Lung (tissue), 12 donors: ENCODE measurements around the gene RASL12. TPM values are rescaled to one million over a fixed set of nuclear protein-coding genes. Genes with fewer than 3 reads are reported as not detected.

Source experiments
- ATAC-seq: fragments of 200-7000 bp; cut with Tn5 transposase; one replicate; pipeline ENCODE4 v1.9.1; 2020; ENCODE audit warnings: moderate number of reproducible peaks; ENCODE audit not compliant: insufficient read depth, low FRiP score
- DNase-seq, 3 donors: peaks; one replicate each; pipeline ENCODE4 v3.0.0-alpha.2; 2013 to 2017
- H3K27ac ChIP-seq, 2 donors: one replicate each; pipeline ENCODE4 v1.5.1; 2013; ENCODE audit warnings: mild to moderate bottlenecking in 2 of 2, moderate library complexity in 2 of 2, control low read depth in 1 of 2, inconsistent platforms in 1 of 2, low read depth in 1 of 2, low read length in 1 of 2
- H3K27me3 ChIP-seq, 3 donors: one replicate each; pipeline ENCODE4 v1.5.1; 2013; ENCODE audit warnings: low read length in 2 of 3; ENCODE audit not compliant: control insufficient read depth in 3 of 3, insufficient read depth in 3 of 3
- H3K36me3 ChIP-seq, 4 donors: one replicate each; pipeline ENCODE4 v1.5.1; 2013; ENCODE audit warnings: low read length in 4 of 4, mild to moderate bottlenecking in 1 of 4, moderate library complexity in 1 of 4; ENCODE audit not compliant: control insufficient read depth in 4 of 4, insufficient read depth in 4 of 4
- H3K4me1 ChIP-seq, 5 donors: one replicate each; pipeline ENCODE4 v1.5.1; 2013; ENCODE audit warnings: low read length in 5 of 5, mild to moderate bottlenecking in 2 of 5, moderate library complexity in 1 of 5; ENCODE audit not compliant: control insufficient read depth in 5 of 5, insufficient read depth in 5 of 5
- H3K4me3 ChIP-seq: one replicate; pipeline ENCODE4 v1.5.1; 2013; ENCODE audit warnings: mild to moderate bottlenecking, control low read depth, moderate library complexity
- H3K9ac ChIP-seq, 2 donors: one replicate each; pipeline ENCODE4 v1.5.1; 2013; ENCODE audit warnings: low read length in 2 of 2, control low read depth in 1 of 2; ENCODE audit not compliant: insufficient read depth in 1 of 2
- H3K9me3 ChIP-seq, 4 donors: one replicate each; pipeline ENCODE4 v1.5.1; 2013; ENCODE audit warnings: low read length in 3 of 4, mild to moderate bottlenecking in 1 of 4, moderate library complexity in 1 of 4; ENCODE audit not compliant: control insufficient read depth in 4 of 4, insufficient read depth in 3 of 4
- WGBS, 2 donors: extraction: QIAGEN DNeasy Blood & Tissue Kit; methylation state at CpG; one replicate each; pipeline ENCODE4 v1.1.7; 2013; 5-methylcytosine and 5-hydroxymethylcytosine counted together
- polyA plus RNA-seq, 2 donors: library from polyadenylated mRNA; stranded (reverse); fragments of 200-250 nt; gene quantifications; one replicate each; pipeline ENCODE4 v1.2.1, GENCODE V29; 2013
- total RNA-seq, 2 donors: library from RNA; depleted of rRNA in 1 of 2; stranded (reverse); fragments of >200 nt in 1 of 2; gene quantifications; one replicate each; pipeline ENCODE4 v1.2.1, GENCODE V29; 2014 to 2021
- TF ChIP-seq, protein P1 (sequence below): IDR thresholded peaks from 2 replicates; pipeline ENCODE4 v1.5.1; 2012; ENCODE audit warnings: mild to moderate bottlenecking; ENCODE audit errors: control extremely low read depth, extremely low read depth
- donor health status: control.
- donor health status: control.
- donor health status: Bipolar disorder and iron deficiency.
- donor health status: healthy.
- donor health status: DM: yes; HTN: yes; CAD: no.

Gene RASL12
- total and polyA plus RNA-seq, 4 donors, result 13.8 to 75.7 (median 23.2) TPM

DNA sequence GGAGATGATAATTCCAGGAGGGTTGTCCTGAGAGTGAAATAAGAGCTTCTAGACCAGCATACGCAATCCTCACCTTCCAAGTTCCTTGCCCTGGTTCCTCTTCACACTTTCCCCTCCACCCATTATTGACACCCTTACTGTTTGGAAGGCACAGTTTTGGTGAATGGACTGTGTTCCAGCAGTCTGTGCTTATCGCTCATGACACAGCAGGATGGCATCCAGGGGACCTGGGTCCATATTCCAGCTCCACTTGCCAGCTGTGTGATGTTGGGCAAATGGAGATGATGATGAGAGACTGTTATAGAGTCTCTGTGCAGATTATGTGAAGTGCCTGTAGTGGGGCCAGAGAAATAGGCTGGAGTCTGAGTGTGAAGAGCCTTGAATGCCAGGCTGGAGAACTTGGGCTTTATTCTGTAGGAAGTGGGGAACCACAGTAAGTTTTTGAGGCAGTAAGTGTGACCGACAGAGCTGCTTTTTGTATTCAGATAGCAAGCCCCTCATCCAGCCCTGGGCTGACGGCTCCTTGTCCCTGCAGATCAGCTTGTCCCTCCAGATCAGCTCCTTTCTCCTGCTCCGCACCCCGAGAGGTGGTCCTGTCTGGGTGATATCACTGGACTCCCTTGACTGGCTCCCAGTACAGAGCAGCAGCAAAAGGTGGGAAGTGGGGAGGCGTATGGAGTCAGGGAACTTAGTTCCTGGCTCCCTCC, 16.9 kb upstream of the RASL12 start:
- TF ChIP-seq, protein P1, sequence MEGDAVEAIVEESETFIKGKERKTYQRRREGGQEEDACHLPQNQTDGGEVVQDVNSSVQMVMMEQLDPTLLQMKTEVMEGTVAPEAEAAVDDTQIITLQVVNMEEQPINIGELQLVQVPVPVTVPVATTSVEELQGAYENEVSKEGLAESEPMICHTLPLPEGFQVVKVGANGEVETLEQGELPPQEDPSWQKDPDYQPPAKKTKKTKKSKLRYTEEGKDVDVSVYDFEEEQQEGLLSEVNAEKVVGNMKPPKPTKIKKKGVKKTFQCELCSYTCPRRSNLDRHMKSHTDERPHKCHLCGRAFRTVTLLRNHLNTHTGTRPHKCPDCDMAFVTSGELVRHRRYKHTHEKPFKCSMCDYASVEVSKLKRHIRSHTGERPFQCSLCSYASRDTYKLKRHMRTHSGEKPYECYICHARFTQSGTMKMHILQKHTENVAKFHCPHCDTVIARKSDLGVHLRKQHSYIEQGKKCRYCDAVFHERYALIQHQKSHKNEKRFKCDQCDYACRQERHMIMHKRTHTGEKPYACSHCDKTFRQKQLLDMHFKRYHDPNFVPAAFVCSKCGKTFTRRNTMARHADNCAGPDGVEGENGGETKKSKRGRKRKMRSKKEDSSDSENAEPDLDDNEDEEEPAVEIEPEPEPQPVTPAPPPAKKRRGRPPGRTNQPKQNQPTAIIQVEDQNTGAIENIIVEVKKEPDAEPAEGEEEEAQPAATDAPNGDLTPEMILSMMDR, result no peak
- DNase-seq (no peak), ATAC-seq (no peak)
- H3K27ac ChIP-seq, result peak overlapping the region in 1 of 2 donors; percentile 71
- H3K36me3 ChIP-seq, result no peaks in the 10 kb centered on the region
- no peaks in the 10 kb centered on the region for H3K9me3 ChIP-seq
- peak overlapping the region in 1 of 2 donors; percentile 8 for H3K9ac ChIP-seq
- no peaks in the 10 kb centered on the region for H3K27me3 ChIP-seq
- peaks cover 3 to 94% (median 82%) of the 10 kb centered on the region in 5 donors for H3K4me1 ChIP-seq
- H3K4me3 ChIP-seq, result no peak overlapping the region
- WGBS, 2 donors, result 77 to 84% methylated on average over 7 of the region's 7 CpGs

DNA sequence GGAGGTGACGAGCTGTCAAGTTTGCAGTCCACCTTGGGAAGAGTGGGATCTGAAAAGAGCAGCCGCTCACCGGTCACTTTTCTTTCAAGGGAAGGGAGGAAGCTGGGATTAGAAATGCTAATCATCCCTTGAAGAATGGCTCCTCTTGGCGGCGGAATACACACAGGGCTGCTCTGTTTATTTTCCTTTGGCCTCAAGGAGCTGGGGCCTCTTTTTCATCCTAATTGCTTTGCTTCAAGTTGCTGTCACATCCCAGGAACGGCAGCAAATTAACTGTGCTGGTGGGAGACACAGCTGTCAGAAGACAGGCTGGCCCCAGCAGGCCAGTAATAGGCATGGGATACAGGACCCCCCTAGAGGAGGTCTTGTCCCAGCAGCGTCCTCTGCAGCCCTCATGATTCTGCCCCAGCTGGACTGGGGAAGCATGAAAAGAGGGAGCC, 15.5 kb upstream of the RASL12 start:
- Histone ChIP-seq H3K4me1 (peaks cover 3 to 80% (median 74%) of the 10 kb centered on the region in 5 donors), H3K27ac (peak overlapping the region in 1 of 2 donors; percentile 0)
- TF ChIP-seq, protein P1, result peak; percentile 24

DNA sequence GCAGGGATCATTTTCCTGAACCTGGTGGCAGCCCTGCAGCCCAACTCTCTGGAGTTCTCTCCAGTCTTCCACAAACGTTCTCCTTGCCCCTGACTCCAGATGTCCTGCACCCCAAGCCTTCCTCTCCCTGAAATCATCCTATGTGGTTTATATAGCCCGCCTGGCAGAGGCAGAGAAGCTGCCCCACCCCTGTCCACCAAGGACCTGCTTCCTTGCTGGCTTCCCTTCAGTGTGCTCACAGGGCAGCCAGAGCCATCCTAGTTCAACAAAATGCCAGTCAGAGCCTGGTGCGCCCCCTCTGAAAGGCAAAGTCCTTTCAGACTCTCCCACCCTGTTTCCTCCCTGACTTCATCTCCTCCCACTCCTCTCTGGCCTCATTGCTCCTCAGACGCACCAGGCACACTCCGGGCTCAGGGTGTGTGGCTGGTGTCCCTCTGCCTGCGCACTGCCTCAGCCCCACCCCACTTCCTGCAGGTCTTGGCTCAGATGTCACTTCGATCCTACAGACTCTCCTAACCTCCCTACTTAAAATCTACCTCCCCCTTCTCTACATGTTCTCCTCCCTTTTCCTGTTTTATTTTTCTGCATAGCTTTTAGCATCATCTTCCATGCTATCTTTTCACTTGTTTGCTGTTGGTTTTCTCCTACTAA, 14.6 kb upstream of the RASL12 start:
- 6 to 9% methylated on average over 7 of the region's 7 CpGs for WGBS, 2 donors
- no peaks in the 10 kb centered on the region for H3K27me3 ChIP-seq
- DNase-seq (peak in 1 of 3 donors; percentile 56), ATAC-seq (no peak)
- no peak overlapping the region for H3K4me3 ChIP-seq
- peaks cover 7 to 77% (median 65%) of the 10 kb centered on the region in 5 donors for H3K4me1 ChIP-seq
- TF ChIP-seq, protein P1, result no peak
- no peaks in the 10 kb centered on the region for H3K36me3 ChIP-seq
- peak overlapping the region in 1 of 2 donors; percentile 38 for H3K9ac ChIP-seq
- peaks cover 0 to 2% (median 0%) of the 10 kb centered on the region in 4 donors for H3K9me3 ChIP-seq
- H3K27ac ChIP-seq, result peak overlapping the region in 1 of 2 donors; percentile 55

More for the DNA sequence above, 15.5 kb upstream of the RASL12 start:
- DNase-seq (peak; percentile 97 to 99 (median 98)), ATAC-seq (no peak)
- no peaks in the 10 kb centered on the region for H3K27me3 ChIP-seq
- no peak overlapping the region for H3K9ac ChIP-seq
- H3K9me3 ChIP-seq, result no peaks in the 10 kb centered on the region
- no peak overlapping the region for H3K4me3 ChIP-seq
- 38 to 65% methylated on average over 7 of the region's 7 CpGs for WGBS, 2 donors
- no peaks in the 10 kb centered on the region for H3K36me3 ChIP-seq
